ENCODE results near the gene PTCH1.

The PTCH1 gene

GRCh38 chr9:95462249-95463147, 54.3 kb downstream of the PTCH1 start:
- DNase-seq = peak; percentile 86

GRCh38 chr9:95461448-95462248, 55.1 kb downstream of the PTCH1 start:
- DNase-seq = no peak

GRCh38 chr9:95460518-95461164, 56.1 kb downstream of the PTCH1 start:
- DNase-seq = no peak

- DNase-seq = no peak
These were observed 56.8 kb downstream of the PTCH1 start for GRCh38 chr9:95459851-95460517.

GRCh38 chr9:95459178-95459577, 57.6 kb downstream of the PTCH1 start:
- no peak for DNase-seq

GRCh38 chr9:95458666-95459065, 58.1 kb downstream of the PTCH1 start:
- no peak for DNase-seq

GRCh38 chr9:95457769-95458168, 59.0 kb downstream of the PTCH1 start:
- DNase-seq = peak; percentile 25

GRCh38 chr9:95455714-95456113, 61.1 kb downstream of the PTCH1 start:
- no peak for DNase-seq

GRCh38 chr9:95452176-95452575, 64.6 kb downstream of the PTCH1 start:
- DNase-seq = no peak

- no peak for DNase-seq
These were observed 65.7 kb downstream of the PTCH1 start for GRCh38 chr9:95451065-95451426.

GRCh38 chr9:95450171-95451064, 66.4 kb downstream of the PTCH1 start:
- DNase-seq = no peak

- DNase-seq = no peak
These were observed 67.8 kb downstream of the PTCH1 start for GRCh38 chr9:95449016-95449415.

- no peak for DNase-seq
These were observed 68.9 kb downstream of the PTCH1 start for GRCh38 chr9:95447660-95448420.

GRCh38 chr9:95446984-95447383, 69.8 kb downstream of the PTCH1 start:
- no peak for DNase-seq

- no peak for DNase-seq
These were observed 70.5 kb downstream of the PTCH1 start for GRCh38 chr9:95446259-95446658.

- no peak for DNase-seq
These were observed 72.6 kb downstream of the PTCH1 start for GRCh38 chr9:95444160-95444559.

- no peak for DNase-seq
These were observed 73.5 kb downstream of the PTCH1 start for GRCh38 chr9:95443301-95443700.

GRCh38 chr9:95441081-95441480, 75.7 kb downstream of the PTCH1 start:
- no peak for DNase-seq

- DNase-seq = no peak
These were observed 76.3 kb downstream of the PTCH1 start for GRCh38 chr9:95440447-95440846.

GRCh38 chr9:95438561-95439357, 78.0 kb downstream of the PTCH1 start:
- DNase-seq = peak; percentile 12

Data from HCEC 1CT (cell line).